ENCODE measurements around the gene WDR4.

Gene WDR4

DNA sequence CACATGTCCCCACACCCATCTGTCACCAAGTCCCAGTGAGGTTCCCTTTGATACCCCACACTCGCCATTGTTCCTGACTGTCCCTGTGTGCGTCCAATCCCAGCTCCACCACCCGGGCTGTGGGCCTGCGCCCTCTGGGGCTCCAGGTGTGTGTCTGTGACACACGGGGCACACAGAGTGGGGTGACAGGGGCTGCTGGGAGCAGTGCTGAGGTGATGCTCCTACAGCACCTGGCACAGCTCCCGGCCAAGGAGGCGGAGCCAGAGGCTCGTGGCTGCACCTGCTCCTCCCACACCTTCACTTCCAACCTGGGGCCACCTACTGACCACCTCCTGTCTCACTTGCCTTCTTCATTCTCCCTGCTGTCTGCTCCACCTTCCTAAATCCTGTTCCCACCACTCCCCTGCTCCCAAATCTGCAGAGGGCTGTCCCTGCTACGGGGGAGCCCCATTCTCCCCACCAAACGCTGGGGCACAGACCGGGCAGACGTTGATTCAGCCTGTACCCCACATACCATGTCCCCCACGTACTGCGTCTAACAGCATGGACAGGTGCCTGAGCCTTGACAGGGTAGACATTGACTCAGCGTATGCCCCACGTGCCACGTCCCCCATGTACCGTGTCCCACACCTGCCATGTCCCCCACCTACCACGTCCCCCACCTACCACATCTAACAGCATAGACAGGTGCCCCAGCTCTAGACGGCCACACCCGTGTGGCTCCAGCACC lies 16.4 kb downstream of the WDR4 start:
- H3K27me3 Mint-ChIP-seq, result no peaks in the 10 kb centered on the region
- peaks cover 21% of the 10 kb centered on the region for H3K4me1 Mint-ChIP-seq (ENCODE audit: low read depth)
- no peak overlapping the region for H3K4me3 Mint-ChIP-seq
- H3K36me3 Mint-ChIP-seq (ENCODE audit: low read depth), result peaks cover 65% of the 10 kb centered on the region
- no peak overlapping the region for H3K27ac Mint-ChIP-seq
- no peaks in the 10 kb centered on the region for H3K9me3 Mint-ChIP-seq

DNA sequence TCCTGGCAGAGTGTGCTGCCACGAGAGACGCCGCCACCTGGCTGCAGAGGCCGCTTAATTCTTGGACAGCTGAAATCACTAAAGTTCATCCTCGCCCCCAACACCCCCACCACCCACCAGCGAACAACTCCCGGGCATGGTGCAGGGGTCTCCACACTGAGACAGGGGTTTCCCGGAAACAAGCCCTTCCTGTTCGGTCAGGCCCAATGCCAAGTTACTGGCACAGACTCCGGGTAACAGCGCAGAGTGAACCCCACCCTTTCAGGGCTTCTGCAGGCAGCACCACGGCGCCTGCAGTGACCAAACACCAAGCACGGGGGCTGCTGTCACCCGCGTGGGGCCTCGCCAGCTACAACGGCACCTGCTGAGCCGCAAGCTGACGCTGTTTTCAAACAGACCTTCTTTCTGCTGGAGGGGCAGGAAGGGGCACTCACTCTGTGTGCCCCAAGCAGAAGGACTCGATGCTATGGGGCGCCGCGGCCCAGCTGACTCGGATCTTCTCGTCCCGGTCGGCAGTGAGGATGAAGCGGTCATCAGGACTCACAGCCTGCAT lies 17.4 kb downstream of the WDR4 start:
- H3K4me1 Mint-ChIP-seq (ENCODE audit: low read depth), result peaks cover 13% of the 10 kb centered on the region
- H3K27ac Mint-ChIP-seq, result no peak overlapping the region
- no peaks in the 10 kb centered on the region for H3K27me3 Mint-ChIP-seq
- H3K36me3 Mint-ChIP-seq (ENCODE audit: low read depth), result peaks cover 66% of the 10 kb centered on the region
- H3K9me3 Mint-ChIP-seq, result no peaks in the 10 kb centered on the region
- no peak overlapping the region for H3K4me3 Mint-ChIP-seq

DNA sequence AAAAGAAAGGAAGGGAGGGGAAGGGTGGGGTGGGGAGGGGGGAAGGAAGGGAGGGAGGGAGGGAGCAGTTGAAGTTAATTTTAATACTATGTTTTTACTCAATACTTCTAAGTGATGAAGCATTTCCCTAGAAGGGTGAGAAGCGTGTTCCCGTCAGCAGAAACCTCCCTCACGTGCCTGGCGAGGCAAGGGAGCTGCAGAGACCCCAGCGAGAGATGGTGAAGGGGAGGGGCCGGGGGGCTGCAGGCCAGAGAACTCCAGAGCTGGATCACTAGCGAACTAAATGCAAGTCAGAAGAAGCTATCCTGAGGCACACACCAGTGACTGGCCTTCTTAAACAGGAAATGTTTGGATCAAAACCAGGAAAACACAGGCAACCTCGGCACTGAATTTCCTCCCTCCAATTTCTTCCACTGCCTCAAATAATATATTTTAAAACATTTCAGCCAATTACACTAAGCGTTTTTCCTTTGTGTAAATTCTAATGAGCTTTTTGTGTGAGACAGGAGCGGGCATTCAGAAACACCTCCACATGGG lies 18.0 kb downstream of the WDR4 start:
- H3K4me3 Mint-ChIP-seq, result no peak overlapping the region
- H3K27me3 Mint-ChIP-seq, result no peaks in the 10 kb centered on the region
- H3K9me3 Mint-ChIP-seq, result no peaks in the 10 kb centered on the region
- peaks cover 65% of the 10 kb centered on the region for H3K36me3 Mint-ChIP-seq (ENCODE audit: low read depth)
- no peak overlapping the region for H3K27ac Mint-ChIP-seq
- peaks cover 9% of the 10 kb centered on the region for H3K4me1 Mint-ChIP-seq (ENCODE audit: low read depth)

DNA sequence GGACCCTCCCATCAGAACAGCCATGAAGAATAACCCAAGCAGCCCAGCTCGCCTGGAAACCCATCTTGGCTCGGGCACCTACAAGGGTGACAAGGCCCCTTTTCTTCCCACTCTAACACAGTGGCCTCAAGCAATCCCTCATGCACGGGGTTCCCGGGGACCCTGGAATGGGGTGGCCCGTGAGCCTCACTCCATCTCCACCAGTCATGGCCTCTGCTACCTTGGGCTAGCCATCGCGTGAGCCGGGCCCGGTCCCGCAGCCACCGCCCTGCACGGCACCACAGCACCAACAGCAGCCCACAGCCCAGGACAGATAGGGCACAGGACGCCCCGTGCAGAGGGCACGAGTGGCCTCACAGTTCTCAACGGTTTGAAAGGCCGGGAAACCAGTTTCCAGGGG lies 19.0 kb downstream of the WDR4 start:
- H3K36me3 Mint-ChIP-seq (ENCODE audit: low read depth), result peaks cover 69% of the 10 kb centered on the region
- H3K4me3 Mint-ChIP-seq, result no peak overlapping the region
- H3K27me3 Mint-ChIP-seq, result no peaks in the 10 kb centered on the region
- H3K9me3 Mint-ChIP-seq, result no peaks in the 10 kb centered on the region
- H3K4me1 Mint-ChIP-seq (ENCODE audit: low read depth), result peaks cover 6% of the 10 kb centered on the region
- H3K27ac Mint-ChIP-seq, result no peak overlapping the region

DNA sequence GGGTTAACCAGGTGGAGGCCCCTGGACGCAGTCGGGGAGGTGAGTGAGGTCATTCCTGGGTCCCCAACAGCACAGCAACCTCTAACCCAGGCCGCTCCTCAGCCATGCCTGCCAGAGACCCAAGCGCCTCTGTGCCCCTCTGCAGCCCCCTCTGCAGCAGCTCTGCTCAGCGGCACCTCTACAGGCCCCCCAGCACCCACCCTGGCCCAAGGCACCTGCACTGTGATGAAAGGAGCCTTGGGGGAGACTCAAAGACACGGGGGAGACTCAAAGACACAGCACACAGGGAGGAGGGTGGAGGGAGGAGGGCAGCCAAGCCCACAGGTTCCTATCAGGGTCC lies 19.5 kb downstream of the WDR4 start:
- Mint-ChIP-seq H3K27ac (no peak overlapping the region), H3K9me3 (no peaks in the 10 kb centered on the region), H3K27me3 (no peaks in the 10 kb centered on the region), H3K36me3 (ENCODE audit: low read depth) (peaks cover 68% of the 10 kb centered on the region), H3K4me3 (no peak overlapping the region), H3K4me1 (ENCODE audit: low read depth) (peaks cover 3% of the 10 kb centered on the region)

DNA sequence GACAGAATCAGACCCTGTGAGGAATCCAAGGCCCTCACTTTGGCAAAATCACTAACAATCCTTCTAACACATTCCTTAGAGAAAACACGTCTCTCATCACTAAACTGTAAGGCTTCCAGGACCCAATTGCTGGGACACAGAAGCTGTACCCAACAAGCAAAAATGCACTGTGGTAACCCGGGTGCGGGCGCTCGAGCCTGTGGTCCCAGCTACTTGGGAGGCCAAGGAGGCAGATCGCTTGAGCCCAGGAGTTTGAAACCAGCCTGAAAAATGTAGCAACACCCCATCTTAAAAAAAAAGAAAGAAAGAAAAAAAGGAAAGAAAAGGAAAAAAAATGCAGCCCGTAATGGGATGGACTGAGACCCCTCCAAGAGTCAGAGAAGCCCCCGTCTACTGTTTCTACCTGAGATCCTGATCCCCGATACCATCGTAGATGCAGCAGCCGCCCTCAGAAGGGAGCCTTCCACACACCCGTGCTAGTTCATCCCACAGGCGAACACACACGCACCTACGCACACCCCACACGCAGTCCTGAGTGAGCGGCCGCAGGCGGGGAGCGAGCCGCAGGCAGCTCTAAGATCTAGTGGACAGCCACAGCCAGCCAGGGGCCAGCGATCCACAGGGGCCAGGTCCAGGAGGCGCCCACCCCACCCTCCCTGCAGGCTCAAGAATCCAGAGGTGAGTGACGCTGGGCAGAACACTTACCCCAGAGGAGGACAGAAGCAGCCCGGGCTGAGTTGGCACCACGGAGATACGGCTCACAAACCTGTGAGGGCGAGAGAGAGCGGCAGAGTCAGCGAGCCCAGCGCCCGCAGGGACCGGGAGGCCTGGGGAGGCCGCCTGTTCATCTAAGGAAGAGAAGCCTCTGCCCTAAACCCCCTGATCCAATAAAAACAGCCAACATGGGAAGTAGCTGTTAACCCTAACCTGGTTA lies 20.1 kb downstream of the WDR4 start:
- H3K27ac Mint-ChIP-seq, result no peak overlapping the region
- H3K4me3 Mint-ChIP-seq, result no peak overlapping the region
- peaks cover 68% of the 10 kb centered on the region for H3K36me3 Mint-ChIP-seq (ENCODE audit: low read depth)
- no peaks in the 10 kb centered on the region for H3K4me1 Mint-ChIP-seq (ENCODE audit: low read depth)
- no peaks in the 10 kb centered on the region for H3K9me3 Mint-ChIP-seq
- no peaks in the 10 kb centered on the region for H3K27me3 Mint-ChIP-seq

DNA sequence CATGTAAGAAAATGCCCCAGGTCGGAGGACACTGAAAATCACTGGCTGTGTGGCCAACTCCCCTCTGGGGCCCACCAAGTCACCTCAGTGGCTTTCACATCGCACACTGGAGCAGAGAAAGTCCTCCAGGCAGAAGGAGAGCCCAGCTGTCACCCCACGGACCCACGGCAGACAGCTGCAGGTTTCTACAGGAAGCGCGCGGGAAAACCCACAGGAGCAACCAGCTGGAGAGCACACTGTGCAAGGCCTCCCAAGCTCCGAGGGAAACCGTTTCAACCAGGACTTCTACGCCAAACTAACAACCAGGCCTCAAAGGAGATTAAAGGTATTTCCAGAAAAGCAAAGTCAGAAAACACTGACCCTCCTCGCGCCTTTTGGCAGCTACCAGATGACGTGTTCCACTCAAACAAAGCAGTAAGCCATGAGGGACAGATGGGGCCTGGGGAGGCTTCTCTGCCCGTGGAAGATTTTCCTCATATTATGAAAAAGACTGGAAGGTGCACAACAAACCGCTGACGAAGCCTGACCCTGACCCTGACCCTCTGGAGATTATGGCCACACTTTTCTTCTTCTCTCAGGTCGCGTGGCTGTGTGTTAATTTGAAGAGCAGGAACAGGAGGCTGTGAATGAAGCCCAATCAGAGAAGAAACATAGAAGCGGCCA lies 21.0 kb downstream of the WDR4 start:
- H3K4me1 Mint-ChIP-seq (ENCODE audit: low read depth), result no peaks in the 10 kb centered on the region
- H3K9me3 Mint-ChIP-seq, result no peaks in the 10 kb centered on the region
- no peaks in the 10 kb centered on the region for H3K27me3 Mint-ChIP-seq
- H3K4me3 Mint-ChIP-seq, result no peak overlapping the region
- H3K27ac Mint-ChIP-seq, result no peak overlapping the region
- peaks cover 68% of the 10 kb centered on the region for H3K36me3 Mint-ChIP-seq (ENCODE audit: low read depth)

DNA sequence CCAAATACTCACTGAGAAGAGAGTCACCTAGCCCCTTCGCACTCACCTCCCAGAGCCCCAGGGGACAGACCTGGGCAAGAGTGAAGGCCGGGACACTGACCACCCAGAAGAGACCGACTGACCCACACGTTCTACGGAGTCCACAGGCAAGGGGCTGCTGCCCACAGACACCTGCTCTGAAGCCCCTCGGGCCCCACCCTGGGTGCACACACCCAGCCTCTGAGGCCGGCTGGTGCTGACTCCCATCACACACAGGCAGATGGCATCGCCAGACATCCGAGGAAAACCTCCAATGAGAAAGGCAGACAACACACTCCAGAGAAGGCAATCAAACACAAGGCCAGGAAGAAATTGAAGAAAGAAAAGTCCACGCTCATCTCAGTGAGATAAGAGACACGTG lies 22.1 kb downstream of the WDR4 start:
- H3K4me1 Mint-ChIP-seq (ENCODE audit: low read depth), result no peaks in the 10 kb centered on the region
- peaks cover 65% of the 10 kb centered on the region for H3K36me3 Mint-ChIP-seq (ENCODE audit: low read depth)
- H3K4me3 Mint-ChIP-seq, result no peak overlapping the region
- no peaks in the 10 kb centered on the region for H3K27me3 Mint-ChIP-seq
- H3K9me3 Mint-ChIP-seq, result no peaks in the 10 kb centered on the region
- no peak overlapping the region for H3K27ac Mint-ChIP-seq

DNA sequence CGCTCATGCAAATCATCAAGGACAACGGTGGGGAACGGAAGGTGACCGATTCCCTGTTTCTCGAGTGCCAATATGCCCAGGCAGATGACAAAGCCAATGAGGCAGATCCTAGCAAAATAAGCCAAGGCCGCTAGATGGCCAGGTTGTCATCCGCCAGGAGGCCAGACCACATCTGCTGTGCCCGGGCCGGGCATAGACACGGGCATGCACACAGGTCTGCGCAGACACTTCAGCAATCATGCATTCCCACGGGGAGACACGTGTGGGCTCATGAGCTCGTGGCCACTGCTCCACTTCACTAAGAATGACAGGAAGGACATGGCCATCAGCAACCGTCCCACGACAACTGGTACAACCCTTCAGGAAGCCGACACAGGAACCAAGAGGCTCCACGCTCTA lies 23.4 kb downstream of the WDR4 start:
- Mint-ChIP-seq H3K27ac (no peak overlapping the region), H3K9me3 (no peaks in the 10 kb centered on the region), H3K27me3 (no peaks in the 10 kb centered on the region), H3K36me3 (ENCODE audit: low read depth) (peaks cover 73% of the 10 kb centered on the region), H3K4me1 (ENCODE audit: low read depth) (no peaks in the 10 kb centered on the region), H3K4me3 (no peak overlapping the region)

DNA sequence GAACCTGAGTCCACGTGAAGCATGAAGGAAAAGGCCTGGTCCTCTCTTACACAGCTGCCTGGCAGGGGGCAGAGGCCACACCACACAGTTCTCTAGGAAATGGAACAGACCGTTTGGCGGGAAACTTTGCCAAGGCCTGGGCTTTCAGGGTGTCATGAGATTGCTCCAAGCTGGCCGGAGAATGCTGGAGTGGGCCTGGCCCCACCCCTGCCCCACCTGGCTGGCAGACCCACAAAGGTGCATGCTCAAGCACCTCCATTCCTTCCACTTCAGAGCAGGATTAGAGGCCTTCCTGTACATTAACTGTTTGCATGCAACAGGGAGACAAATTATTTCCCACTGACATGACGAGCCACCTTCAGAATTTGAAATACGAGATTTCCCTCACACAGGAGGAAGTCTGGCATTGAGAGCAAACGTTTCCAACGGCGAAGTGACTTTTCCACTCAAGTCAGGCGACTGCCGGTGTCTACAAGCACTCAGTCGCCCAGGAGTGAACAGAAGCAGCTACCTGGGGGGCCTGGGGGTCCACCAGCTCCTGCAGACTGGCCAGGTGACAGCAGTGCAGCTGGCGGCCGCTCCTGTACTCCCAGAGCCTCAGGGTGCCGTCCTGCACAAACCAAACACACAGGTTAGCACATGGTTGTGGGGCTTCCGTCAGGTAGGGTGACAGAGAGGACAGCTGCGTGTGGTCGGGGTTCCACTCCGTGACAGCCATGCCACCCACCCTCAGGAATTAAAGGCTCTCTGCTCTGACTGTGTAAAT lies 24.0 kb downstream of the WDR4 start:
- Mint-ChIP-seq H3K9me3 (no peaks in the 10 kb centered on the region), H3K4me1 (ENCODE audit: low read depth) (no peaks in the 10 kb centered on the region), H3K27me3 (no peaks in the 10 kb centered on the region), H3K4me3 (no peak overlapping the region), H3K27ac (no peak overlapping the region), H3K36me3 (ENCODE audit: low read depth) (peaks cover 75% of the 10 kb centered on the region)

DNA sequence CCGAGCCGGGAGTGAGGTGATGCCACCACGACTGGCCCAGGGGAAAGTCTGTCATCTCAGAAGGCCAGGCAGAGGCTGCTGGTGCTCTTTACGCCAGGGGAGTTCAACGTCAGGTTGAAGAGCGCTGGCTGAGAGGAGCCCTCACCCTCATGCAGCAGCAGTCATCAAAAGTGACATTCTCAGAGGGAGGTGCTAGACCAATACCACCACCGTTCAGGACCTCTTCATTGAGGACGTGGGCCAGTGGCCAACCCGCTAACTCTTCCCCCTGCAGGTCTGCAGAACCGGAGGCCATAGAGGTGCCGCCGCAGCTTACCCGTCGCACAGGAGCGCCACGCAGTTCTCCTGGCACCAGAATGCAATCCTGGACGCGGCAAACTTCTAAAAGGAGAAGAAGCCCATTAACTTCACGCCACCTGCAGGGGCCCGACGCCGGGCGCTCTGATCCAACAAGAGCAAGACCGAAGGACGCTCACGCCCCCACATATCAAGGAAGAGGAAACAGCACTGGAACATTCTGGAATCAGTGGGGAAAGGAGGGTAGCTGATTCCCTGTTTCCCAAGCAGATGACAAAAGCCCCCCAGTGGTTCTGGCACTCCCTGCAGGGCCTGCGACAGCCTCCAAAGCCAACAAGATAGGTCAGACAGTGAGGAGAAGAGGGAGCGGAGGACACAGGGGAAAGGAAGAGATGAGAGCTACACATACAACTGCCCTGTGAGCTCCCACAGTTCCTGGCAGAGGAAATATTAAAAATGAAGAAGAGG lies 24.9 kb downstream of the WDR4 start:
- no peak overlapping the region for H3K4me3 Mint-ChIP-seq
- no peaks in the 10 kb centered on the region for H3K27me3 Mint-ChIP-seq
- no peak overlapping the region for H3K27ac Mint-ChIP-seq
- no peaks in the 10 kb centered on the region for H3K9me3 Mint-ChIP-seq
- no peaks in the 10 kb centered on the region for H3K4me1 Mint-ChIP-seq (ENCODE audit: low read depth)
- H3K36me3 Mint-ChIP-seq (ENCODE audit: low read depth), result peaks cover 83% of the 10 kb centered on the region

DNA sequence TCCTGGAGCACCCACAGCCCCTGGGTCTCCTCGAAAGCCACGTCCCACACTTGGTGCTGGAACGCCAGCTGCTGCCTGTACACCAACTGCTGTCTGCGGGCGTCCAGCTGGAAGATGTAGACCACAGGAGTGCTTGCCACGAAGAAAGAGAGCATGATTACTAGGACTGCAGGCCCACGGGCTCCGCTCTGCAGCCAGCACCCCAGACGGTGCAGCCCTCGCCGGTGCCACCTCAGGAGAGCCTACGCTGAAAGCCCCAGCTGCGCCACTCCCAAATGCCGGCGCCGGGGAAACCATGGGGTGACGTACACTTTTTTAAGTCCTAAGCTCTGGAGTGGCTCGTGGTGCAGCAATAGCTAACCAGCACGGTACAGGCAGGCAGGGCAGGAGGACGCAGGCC lies 25.7 kb downstream of the WDR4 start:
- H3K27ac Mint-ChIP-seq, result no peak overlapping the region
- H3K9me3 Mint-ChIP-seq, result no peaks in the 10 kb centered on the region
- H3K27me3 Mint-ChIP-seq, result no peaks in the 10 kb centered on the region
- no peaks in the 10 kb centered on the region for H3K4me1 Mint-ChIP-seq (ENCODE audit: low read depth)
- peaks cover 84% of the 10 kb centered on the region for H3K36me3 Mint-ChIP-seq (ENCODE audit: low read depth)
- no peak overlapping the region for H3K4me3 Mint-ChIP-seq

DNA sequence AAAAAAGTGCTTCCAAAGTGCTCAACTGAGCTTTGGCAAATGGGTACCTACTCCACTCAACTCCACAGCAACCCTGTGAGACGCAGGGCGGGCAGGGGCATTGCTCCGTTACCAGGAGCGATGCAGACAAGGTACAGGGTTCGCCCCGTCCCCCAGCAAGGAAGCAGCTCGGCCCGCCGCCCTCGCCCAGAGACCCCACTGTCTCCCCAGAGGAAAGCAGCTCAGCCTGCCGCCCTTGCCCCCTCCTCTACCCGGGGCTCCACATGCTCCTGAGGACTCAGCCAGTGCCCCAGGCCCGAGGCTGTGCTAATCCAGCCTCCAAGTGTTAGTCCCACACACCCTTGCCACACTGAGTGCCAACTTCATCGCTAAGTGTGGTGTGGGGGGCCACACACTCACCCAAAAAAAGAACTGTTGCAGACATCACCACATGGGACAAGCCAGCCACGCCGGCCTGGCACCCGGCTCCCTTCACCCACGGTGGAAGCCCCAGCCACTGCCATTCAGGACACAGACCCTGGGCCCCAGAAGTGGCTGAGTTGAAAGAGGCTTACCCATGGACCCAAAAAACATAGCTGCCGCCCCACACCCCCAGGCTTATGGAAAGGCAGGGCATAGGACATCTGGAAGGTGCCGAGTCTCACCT lies 26.3 kb downstream of the WDR4 start:
- Mint-ChIP-seq H3K4me3 (no peak overlapping the region), H3K4me1 (ENCODE audit: low read depth) (no peaks in the 10 kb centered on the region), H3K9me3 (no peaks in the 10 kb centered on the region), H3K36me3 (ENCODE audit: low read depth) (peaks cover 84% of the 10 kb centered on the region), H3K27ac (no peak overlapping the region), H3K27me3 (no peaks in the 10 kb centered on the region)

All from stimulated activated naive CD8-positive, alpha-beta T cell treated with anti-CD3 and anti-CD28 coated beads, Interleukin-15, Interleukin-2, amounts not matched to agents 100 ng/mL and 50 ng/mL, for 24 hours (primary cell).